HT1080 (cell line): ENCODE measurements around the gene ZNF19. TPM values are rescaled to one million over a fixed set of nuclear protein-coding genes. Genes with fewer than 3 reads are reported as not detected.

Experiments used
- total RNA-seq: library from RNA; depleted of rRNA; stranded (reverse); fragments of >200 nt; shearing (Covaris generic); gene quantifications from 2 replicates; pipeline ENCODE4 v1.2.3, GENCODE V29; 2014; rRNA removed

ZNF19 gene
- total RNA-seq, 1 experiment from 2014 or later: 0.87 TPM

Other genes starting within 250 kb of the ZNF19 start
- 18.9 and 24.7 TPM in 2 replicates for gene CMTR2, start 199.9 kb downstream of the ZNF19 start, total RNA-seq
- 5.4 and 6.9 TPM in 2 replicates for gene CALB2, start 130.6 kb downstream of the ZNF19 start, total RNA-seq
- gene TLE7, start 47.3 kb downstream of the ZNF19 start, total RNA-seq: not detected in 2 replicates
- gene ZNF23, start 27.1 kb downstream of the ZNF19 start, total RNA-seq: 6.3 and 8.3 TPM in 2 replicates
- 0.43 TPM in 1 of 2 replicates, not detected in the other for gene CHST4, start 37.1 kb upstream of the ZNF19 start, total RNA-seq
- gene TAT, start 87.8 kb upstream of the ZNF19 start, total RNA-seq: not detected in 2 replicates
- 0.10 and 0.55 TPM in 2 replicates for gene MARVELD3, start 136.9 kb upstream of the ZNF19 start, total RNA-seq
- gene PHLPP2, start 235.4 kb upstream of the ZNF19 start, total RNA-seq: 3.9 and 5.2 TPM in 2 replicates